Measurements from ENCODE around the gene SAMD1.

SAMD1 gene

GRCh38 chr19:14088634-14089411 is 1.7 kb downstream of the SAMD1 start:
- DNase-seq = no peak

GRCh38 chr19:14086098-14086497 is 4.5 kb downstream of the SAMD1 start:
- DNase-seq = no peak

- DNase-seq = no peak
These were observed 5.1 kb downstream of the SAMD1 start, which contains the start of gene C19orf67 for GRCh38 chr19:14085309-14085995. Gene C19orf67, minus strand, starts transcription at chr19:14085783. Its CDS starts 156 bp downstream, at chr19:14085627.

GRCh38 chr19:14082675-14082960 is 7.9 kb downstream of the SAMD1 start:
- DNase-seq = no peak

GRCh38 chr19:14081797-14082674 is 8.5 kb downstream of the SAMD1 start:
- no peak for DNase-seq

- DNase-seq = peak; percentile 100
These were observed 9.4 kb downstream of the SAMD1 start for GRCh38 chr19:14080887-14081796.

GRCh38 chr19:14078411-14078810 is 12.1 kb downstream of the SAMD1 start:
- no peak for DNase-seq

GRCh38 chr19:14073925-14074838 is 16.4 kb downstream of the SAMD1 start:
- peak; percentile 39 for DNase-seq

GRCh38 chr19:14073261-14073924 is 17.2 kb downstream of the SAMD1 start:
- DNase-seq = peak; percentile 83

GRCh38 chr19:14072535-14073260 is 17.9 kb downstream of the SAMD1 start, which contains the start of gene MISP3:
Gene MISP3, plus strand, starts transcription at chr19:14072786. Its CDS starts 524 bp downstream, at chr19:14073310.
- no peak for DNase-seq

- no peak for DNase-seq
These were observed 20.1 kb downstream of the SAMD1 start for GRCh38 chr19:14070268-14071050.

GRCh38 chr19:14066134-14066533 is 24.4 kb downstream of the SAMD1 start:
- no peak for DNase-seq

GRCh38 chr19:14063105-14063504 is 27.4 kb downstream of the SAMD1 start:
- no peak for DNase-seq

GRCh38 chr19:14062558-14062855 is 28.0 kb downstream of the SAMD1 start:
- DNase-seq = no peak

GRCh38 chr19:14061751-14062557 is 28.6 kb downstream of the SAMD1 start, which contains the start of gene PALM3:
Gene PALM3, minus strand, starts transcription at chr19:14062076. Its CDS starts 96 bp downstream, at chr19:14061980.
- DNase-seq = no peak

GRCh38 chr19:14061081-14061749 is 29.3 kb downstream of the SAMD1 start:
- DNase-seq = no peak

GRCh38 chr19:14059652-14060155 is 30.8 kb downstream of the SAMD1 start:
- no peak for DNase-seq
